Activated CD4-positive, CD25-positive, alpha-beta regulatory T cell treated with anti-CD3 and anti-CD28 coated beads, Interleukin-2, amount 50 U/mL, for 16 hours (primary cell): Measurements from ENCODE around the gene CMIP.

Source experiments
- DNase-seq: peaks from one replicate; pipeline ENCODE4 v3.0.0-alpha.2; 2020; ENCODE audit warnings: low read depth, low spot score

Gene CMIP

GRCh38 chr16:81530296-81530721 lies 85.7 kb downstream of the CMIP start:
- no peak for DNase-seq

DNA sequence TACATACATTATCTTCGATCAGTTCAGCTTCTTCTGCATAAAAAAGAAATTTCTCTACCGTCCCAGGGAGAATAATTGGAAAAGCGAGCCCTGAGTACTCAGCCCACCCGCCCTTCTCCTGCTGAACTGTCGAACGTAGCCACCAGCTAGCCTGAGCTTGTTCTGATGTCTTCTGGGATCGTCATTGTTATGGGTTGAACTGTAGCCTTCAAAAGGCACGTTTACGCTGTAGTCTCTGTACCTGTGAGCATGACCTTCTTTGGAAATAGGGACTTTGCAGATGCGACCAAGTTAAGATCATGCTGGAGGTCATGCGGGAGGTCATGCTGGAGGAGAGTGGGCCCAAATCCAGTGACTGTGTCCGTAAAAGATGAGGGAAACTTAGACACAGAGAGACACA lies 86.2 kb downstream of the CMIP start:
- no peak for DNase-seq

DNA sequence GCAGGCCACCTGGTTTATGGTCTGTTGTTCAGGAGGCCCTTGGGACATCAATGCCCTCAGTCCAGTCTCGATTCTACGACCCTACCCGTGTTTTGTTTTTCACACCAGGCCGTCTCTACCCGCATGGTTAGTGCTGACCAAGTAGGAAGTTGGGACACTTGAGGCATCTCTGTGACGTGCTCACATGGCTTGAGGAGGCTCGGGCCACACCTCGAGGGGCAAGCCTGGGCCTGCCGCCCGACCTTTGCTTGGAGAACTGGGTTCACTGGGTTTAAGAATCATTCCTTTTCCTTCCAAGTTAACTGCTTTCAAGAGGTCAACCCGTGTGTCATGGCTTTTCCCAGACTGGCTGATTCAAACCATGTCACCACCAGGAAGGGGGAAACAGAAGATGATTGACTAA lies 86.8 kb downstream of the CMIP start:
- no peak for DNase-seq

- no peak for DNase-seq
These were observed 88.0 kb downstream of the CMIP start for GRCh38 chr16:81532491-81533174.

DNA sequence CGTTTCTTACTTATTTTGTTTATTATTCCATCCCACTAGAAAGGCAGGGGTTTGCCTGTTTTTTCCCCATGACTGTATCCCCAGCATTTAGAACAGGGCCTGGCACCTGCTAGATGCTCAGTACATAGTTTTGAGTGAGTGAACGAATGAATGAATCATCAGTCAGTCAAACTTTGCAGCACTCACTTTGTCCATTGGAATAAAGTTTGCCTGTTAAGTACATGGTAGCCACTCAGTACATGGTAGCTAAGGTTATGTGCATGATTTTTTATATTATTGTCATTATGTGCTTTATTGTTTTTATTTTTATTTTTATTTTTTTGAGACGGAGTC lies 88.5 kb downstream of the CMIP start:
- no peak for DNase-seq

DNA sequence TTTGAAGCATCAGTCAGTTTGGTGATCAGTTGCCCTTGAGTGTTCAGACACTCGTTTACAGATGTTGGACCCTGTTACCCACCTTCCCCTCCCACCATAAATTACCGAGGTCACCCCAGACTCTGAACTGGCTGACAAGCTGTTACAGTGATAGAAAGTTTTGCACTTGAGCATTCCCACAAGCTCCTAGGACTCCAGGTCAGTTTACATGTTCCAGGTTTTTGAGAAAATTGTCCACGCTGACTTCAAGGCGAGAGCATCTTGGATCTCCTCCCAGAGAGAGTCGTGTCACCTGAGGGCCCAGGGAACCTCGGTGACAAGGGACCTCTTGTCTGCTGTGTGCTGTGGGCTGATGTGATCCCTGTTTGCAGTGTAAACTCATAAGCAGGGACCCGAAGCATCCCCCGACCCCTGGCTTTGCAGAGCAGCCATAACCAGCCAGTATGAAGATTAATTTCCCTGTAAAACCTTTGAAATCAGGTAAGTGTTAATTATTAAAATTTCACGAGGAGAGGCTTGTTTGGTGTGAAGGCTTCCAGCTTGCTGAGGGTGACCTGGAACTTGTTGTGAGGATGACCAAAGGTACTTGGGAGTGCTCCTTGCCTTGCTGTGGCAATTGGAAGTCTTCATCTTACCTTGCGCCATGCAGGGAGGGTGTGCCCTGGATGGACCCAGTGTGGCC lies 91.2 kb downstream of the CMIP start:
- no peak for DNase-seq

- DNase-seq, result no peak
These were observed 92.0 kb downstream of the CMIP start for GRCh38 chr16:81536648-81537047.

GRCh38 chr16:81537721-81538561 lies 93.3 kb downstream of the CMIP start:
- no peak for DNase-seq

GRCh38 chr16:81539009-81539758 lies 94.6 kb downstream of the CMIP start:
- DNase-seq, result no peak

GRCh38 chr16:81539759-81540472 lies 95.3 kb downstream of the CMIP start:
- DNase-seq, result no peak

GRCh38 chr16:81541314-81541713 lies 96.7 kb downstream of the CMIP start:
- DNase-seq, result no peak

- no peak for DNase-seq
These were observed 98.3 kb downstream of the CMIP start for GRCh38 chr16:81542609-81543570.

- DNase-seq, result no peak
These were observed 99.0 kb downstream of the CMIP start for GRCh38 chr16:81543571-81543970.

DNA sequence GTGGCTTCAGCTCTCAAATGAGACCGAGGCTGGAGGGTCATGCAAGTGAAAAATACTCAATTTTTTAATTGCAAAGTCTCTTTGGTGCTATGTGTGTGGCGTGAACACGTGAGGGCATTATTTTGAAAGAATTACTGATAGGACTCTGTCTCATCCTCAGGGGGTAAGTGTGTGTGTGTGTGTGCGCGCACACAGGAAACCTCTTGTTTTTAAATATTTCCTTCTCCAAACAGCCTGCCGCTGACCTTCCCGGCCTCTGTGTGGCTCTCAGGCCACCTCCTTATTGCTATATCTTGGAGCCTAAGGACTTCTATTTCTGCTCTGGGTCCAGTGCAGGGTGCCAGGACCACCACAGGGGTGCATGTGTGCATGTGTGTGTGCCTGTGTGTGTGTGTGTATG lies 99.7 kb downstream of the CMIP start:
- DNase-seq, result no peak

DNA sequence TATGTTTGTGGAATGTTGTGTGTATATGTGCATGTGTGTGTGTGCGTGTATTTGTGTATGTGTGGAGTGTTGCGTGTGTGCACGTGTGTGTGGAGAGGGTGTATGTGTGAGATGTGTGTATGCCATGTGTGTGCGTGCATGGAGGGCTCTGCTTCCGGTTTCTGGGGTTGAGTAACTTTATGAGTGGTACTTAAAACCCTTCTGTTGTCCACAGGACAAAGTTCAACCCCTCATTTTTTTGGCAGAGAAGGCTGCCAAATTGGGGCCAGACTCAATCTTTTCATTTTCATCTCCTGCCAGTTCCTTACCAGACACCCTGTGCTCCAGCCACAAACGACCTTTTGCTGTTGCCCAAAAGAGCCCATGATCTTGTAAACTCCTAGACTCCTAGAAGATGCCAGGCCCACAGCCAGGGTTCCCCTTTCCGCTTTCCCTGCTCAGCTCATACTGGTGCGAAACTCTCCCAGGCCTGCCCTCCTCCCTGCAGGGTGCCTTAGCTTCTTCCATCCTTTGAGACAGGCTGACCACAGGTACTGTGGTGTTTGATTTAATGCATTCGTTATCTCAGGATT lies 100.2 kb downstream of the CMIP start:
- no peak for DNase-seq

DNA sequence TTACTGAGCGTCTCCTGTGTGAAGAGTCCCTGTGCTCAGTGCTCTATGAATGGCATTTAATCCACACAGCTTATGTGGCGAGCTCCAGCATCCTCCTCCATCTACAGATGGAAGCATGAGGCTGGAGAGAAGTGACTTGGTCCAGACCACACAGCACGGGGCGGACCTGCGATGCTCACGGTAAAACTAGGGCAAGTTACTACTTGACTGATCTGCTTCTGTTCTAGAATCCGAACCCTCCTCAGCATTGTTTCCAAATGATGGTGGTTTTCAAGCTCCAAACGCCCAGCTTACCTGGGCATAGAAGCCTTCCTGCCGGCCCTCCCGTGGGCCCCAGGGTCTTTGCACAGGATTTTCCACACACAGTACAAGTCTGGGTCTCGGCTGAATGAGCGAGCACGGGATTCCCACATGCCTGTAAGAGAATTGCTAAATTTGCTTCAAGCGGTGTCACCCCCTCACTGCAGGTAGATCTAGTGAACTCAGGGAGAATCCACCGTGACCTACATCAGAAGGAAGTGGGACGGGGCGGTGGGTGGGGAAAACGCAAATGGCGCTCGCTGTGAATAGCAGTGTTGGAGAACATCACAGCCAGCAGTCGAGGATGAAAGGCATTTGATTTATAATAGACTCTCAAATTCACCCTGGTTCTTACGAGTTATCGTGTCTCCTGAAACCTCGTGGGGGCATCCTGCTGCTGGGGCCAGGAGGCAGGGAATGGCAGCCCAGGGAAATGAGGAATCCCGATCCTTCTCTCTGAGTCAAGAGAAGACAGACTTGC lies 101.1 kb downstream of the CMIP start:
- no peak for DNase-seq

GRCh38 chr16:81546781-81547180 lies 102.2 kb downstream of the CMIP start:
- DNase-seq, result no peak

GRCh38 chr16:81547194-81547938 lies 102.8 kb downstream of the CMIP start:
- no peak for DNase-seq

DNA sequence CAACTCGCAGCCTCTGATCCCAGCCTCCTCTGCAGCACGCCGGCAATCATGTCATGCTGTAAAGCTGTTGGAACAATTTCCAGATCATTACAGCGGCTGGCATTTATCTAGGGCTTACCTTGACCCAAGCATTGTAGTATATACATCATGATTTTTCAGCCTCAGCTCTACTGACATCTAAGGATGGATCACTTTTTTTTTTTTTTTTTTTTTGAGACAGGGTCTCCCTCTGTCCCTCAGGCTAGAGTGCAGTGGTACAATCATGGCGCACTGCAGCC lies 103.3 kb downstream of the CMIP start:
- DNase-seq, result no peak
